Colonic mucosa (tissue), 4 donors: Measurements from ENCODE around the gene DRD5. TPM values are rescaled to one million over a fixed set of nuclear protein-coding genes. Genes with fewer than 3 reads are reported as not detected.

Source experiments
- DNase-seq: peaks from one replicate; pipeline ENCODE4 v3.0.0-alpha.2; 2020
- H3K27ac ChIP-seq: fragments of 200-600 bp; one replicate; pipeline ENCODE4 v1.8.0; 2021
- H3K27me3 ChIP-seq: fragments of 200-600 bp; one replicate; pipeline ENCODE4 v1.8.0; 2021
- H3K36me3 ChIP-seq: fragments of 200-600 bp; one replicate; pipeline ENCODE4 v1.8.0; 2021
- H3K4me1 ChIP-seq: fragments of 200-600 bp; one replicate; pipeline ENCODE4 v1.8.0; 2021; ENCODE audit warnings: mild to moderate bottlenecking
- H3K4me3 ChIP-seq: fragments of 200-600 bp; one replicate; pipeline ENCODE4 v1.8.0; 2021
- H3K9ac ChIP-seq, 2 donors: one replicate each; pipeline ENCODE4 v1.7.0; 2013; ENCODE audit warnings: control low read depth in 2 of 2, low read depth in 2 of 2, low read length in 2 of 2
- H3K9me3 ChIP-seq: fragments of 200-600 bp; one replicate; pipeline ENCODE4 v1.8.0; 2021
- CTCF ChIP-seq: fragments of 200-600 bp; IDR thresholded peaks from one replicate; pipeline ENCODE4 v1.8.0; 2022; ENCODE audit warnings: antibody characterized with exemption, mild to moderate bottlenecking
- intact Hi-C: fragments of 100-400 bp; cut with DNase I; formaldehyde crosslinking; loops from one replicate; pipeline ENCODE4 v1.14.1; 2022
- total RNA-seq, 2 donors: library from RNA; stranded (reverse); fragmentation: NEBNext Ultra II Directional in 1 of 2; extraction: Animal tissue kit (Norgen Biotek cat#: 25700) in 1 of 2; gene quantifications; one replicate each; pipeline ENCODE4 v1.2.1, GENCODE V29; 2021
- donor health status: healthy.
- donor health status: DM: no; HTN: no; CAD: no.
- donor health status: DM: no; HTN: no; CAD: no.

Gene DRD5
- total RNA-seq, 2 donors from 2014 or later, result 0.13 TPM; not detected in 1

- H3K4me1 ChIP-seq, result no peaks in the 10 kb centered on the region
- peak; percentile 73 for DNase-seq
- no peaks in the 10 kb centered on the region for H3K9me3 ChIP-seq
- H3K9ac ChIP-seq, result no peak overlapping the region
- peak; percentile 60 for TF ChIP-seq CTCF
- no peaks in the 10 kb centered on the region for H3K27me3 ChIP-seq
- intact Hi-C loops, result loop anchor here (2.0 kb wide), 1 partner anchor 254 kb away; no protein-coding TSS in a partner anchor
- H3K4me3 ChIP-seq, result no peak overlapping the region
- H3K27ac ChIP-seq, result no peak overlapping the region
- no peaks in the 10 kb centered on the region for H3K36me3 ChIP-seq
Measured at GRCh38 chr4:9762823-9763475, 18.5 kb upstream of the DRD5 start.

- TF ChIP-seq CTCF, result no peak
- H3K9me3 ChIP-seq, result no peaks in the 10 kb centered on the region
- H3K27ac ChIP-seq, result no peak overlapping the region
- no peak overlapping the region for H3K9ac ChIP-seq
- no peak overlapping the region for H3K4me3 ChIP-seq
- H3K4me1 ChIP-seq, result no peaks in the 10 kb centered on the region
- DNase-seq, result no peak
- no peaks in the 10 kb centered on the region for H3K36me3 ChIP-seq
- H3K27me3 ChIP-seq, result no peaks in the 10 kb centered on the region
- intact Hi-C loops, result loop anchor here (2.0 kb wide), 1 partner anchor 135 kb away; no protein-coding TSS in a partner anchor
Measured at GRCh38 chr4:9764155-9764696, 17.2 kb upstream of the DRD5 start.

DNA sequence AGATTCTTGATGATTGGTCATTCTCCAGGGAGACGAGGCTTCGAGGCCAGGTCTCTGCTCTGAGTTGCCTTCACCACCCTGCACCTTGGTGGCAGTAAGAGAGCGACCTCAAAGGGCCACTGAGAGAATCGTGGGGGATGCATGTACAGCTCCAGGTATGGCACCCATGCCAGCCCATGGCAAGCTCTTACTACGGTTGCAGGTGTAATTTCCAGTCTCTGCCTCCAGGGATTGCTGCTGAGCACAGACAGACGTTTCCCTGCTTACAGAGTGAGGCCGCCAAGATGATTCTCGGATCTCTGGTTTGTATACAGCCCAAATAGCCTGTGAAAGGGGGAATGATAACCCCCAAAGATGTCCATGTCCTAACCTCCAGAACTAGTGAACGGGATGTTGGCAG is 16.3 kb upstream of the DRD5 start:
- no peaks in the 10 kb centered on the region for H3K9me3 ChIP-seq
- H3K27ac ChIP-seq, result no peak overlapping the region
- DNase-seq, result peak; percentile 44
- no peaks in the 10 kb centered on the region for H3K36me3 ChIP-seq
- no peaks in the 10 kb centered on the region for H3K4me1 ChIP-seq
- intact Hi-C loops, result loop anchor here (2.0 kb wide), 1 partner anchor 134 kb away; no protein-coding TSS in a partner anchor
- H3K4me3 ChIP-seq, result no peak overlapping the region
- H3K27me3 ChIP-seq, result no peaks in the 10 kb centered on the region
- no peak overlapping the region for H3K9ac ChIP-seq
- TF ChIP-seq CTCF, result peak; percentile 61

GRCh38 chr4:9769321-9769720 is 12.1 kb upstream of the DRD5 start:
- TF ChIP-seq CTCF, result no peak
- Histone ChIP-seq H3K27me3 (no peaks in the 10 kb centered on the region), H3K9ac (no peak overlapping the region), H3K36me3 (no peaks in the 10 kb centered on the region), H3K27ac (no peak overlapping the region), H3K4me1 (no peaks in the 10 kb centered on the region), H3K9me3 (no peaks in the 10 kb centered on the region), H3K4me3 (no peak overlapping the region)
- DNase-seq, result no peak
- intact Hi-C loops, result no loop called here

GRCh38 chr4:9771034-9771433 is 10.4 kb upstream of the DRD5 start:
- no peak overlapping the region for H3K27ac ChIP-seq
- intact Hi-C loops, result no loop called here

More at GRCh38 chr4:9771034-9771433, 10.4 kb upstream of the DRD5 start:
- TF ChIP-seq CTCF, result no peak
- Histone ChIP-seq H3K9ac (no peak overlapping the region), H3K4me3 (no peak overlapping the region), H3K36me3 (no peaks in the 10 kb centered on the region), H3K27me3 (no peaks in the 10 kb centered on the region), H3K4me1 (no peaks in the 10 kb centered on the region), H3K9me3 (no peaks in the 10 kb centered on the region)
- DNase-seq, result no peak
